Cardiac fibroblast (primary cell): ENCODE data around the gene TMED3.

ENCODE experiments used
- DNase-seq, 2 donors: peaks; one replicate each; pipeline versions ENCODE4 v3.0.0 to v3.0.0-alpha.2; 2010; ENCODE audit warnings: low read depth in 2 of 2
- H3K4me3 ChIP-seq, 2 donors: replicated peaks in 1 of 2; 1 replicate in 1 of 2; 2 replicates in 1 of 2; pipeline ENCODE4 v1.5.1; 2011; ENCODE audit warnings: low read depth in 2 of 2, low read length in 2 of 2, mild to moderate bottlenecking in 2 of 2, moderate library complexity in 1 of 2
- CTCF ChIP-seq: IDR thresholded peaks from one replicate; pipeline ENCODE4 v1.5.1; 2011; ENCODE audit warnings: low read depth, mild to moderate bottlenecking, low read length, inconsistent platforms

Gene TMED3

GRCh38 chr15:79352206-79352605 is 41.3 kb downstream of the TMED3 start:
- H3K4me3 ChIP-seq, result no peak overlapping the region
- no peak for TF ChIP-seq CTCF
- DNase-seq, result no peak

GRCh38 chr15:79357566-79357965 is 46.7 kb downstream of the TMED3 start:
- no peak for DNase-seq
- TF ChIP-seq CTCF, result no peak
- H3K4me3 ChIP-seq, result no peak overlapping the region

GRCh38 chr15:79358069-79358468 is 47.2 kb downstream of the TMED3 start:
- no peak for TF ChIP-seq CTCF
- no peak for DNase-seq
- H3K4me3 ChIP-seq, result no peak overlapping the region

DNA sequence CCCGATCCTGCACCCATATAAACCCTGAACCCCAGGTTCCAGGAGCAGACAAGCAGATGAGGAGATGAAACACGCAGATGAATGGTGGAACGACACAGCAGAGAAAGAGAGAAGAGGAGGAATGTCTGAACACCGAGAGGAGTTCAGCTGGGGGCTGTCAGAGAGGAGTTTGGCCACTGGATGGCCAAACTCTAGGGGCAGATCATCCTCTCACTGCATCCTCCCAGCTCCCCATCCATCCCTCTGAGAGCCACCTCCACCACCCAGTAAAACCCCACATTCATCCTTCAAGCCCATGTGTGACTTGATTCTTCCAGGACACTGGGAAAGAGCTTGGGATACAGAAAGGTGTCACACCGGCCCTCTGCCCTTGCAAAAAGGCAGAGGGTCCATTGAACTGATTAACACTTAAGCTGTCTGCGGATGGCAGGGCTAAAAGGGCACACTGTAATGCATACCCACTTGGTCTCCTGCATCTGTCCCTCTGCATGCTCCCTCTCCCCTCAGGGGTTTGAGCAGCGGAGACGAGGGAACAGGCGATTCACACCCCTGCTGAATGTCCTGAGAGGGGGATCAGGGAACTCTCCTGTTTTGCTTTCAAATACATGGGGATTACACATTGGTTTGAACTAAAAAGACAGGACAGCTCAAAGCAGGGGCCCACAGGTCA is 53.8 kb downstream of the TMED3 start:
- no peak for DNase-seq

GRCh38 chr15:79365765-79366164 is 54.9 kb downstream of the TMED3 start:
- no peak overlapping the region for H3K4me3 ChIP-seq
- DNase-seq, result no peak
- no peak for TF ChIP-seq CTCF

More for the DNA sequence above, 53.8 kb downstream of the TMED3 start:
- TF ChIP-seq CTCF, result peak; percentile 46
- no peak overlapping the region for H3K4me3 ChIP-seq

DNA sequence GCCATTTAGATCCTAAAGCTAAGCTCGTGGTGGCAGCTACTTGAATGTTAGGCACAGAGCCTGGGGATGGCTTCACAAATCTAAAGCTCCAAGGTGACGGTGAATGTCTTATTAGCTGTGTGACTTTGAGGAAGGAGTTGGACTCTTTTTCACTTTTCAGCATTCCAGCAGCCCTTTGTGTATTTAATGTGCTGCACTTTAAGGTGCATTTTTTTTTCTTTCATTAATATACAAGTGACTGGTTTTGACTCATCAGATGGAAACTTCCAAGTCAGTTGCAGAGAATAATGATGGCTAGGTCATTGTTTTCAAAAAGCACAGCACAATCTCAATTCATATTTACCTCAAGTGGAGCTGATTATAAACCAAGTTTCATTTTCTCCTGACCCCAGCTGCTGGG is 55.8 kb downstream of the TMED3 start:
- no peak for DNase-seq
- no peak for TF ChIP-seq CTCF
- H3K4me3 ChIP-seq, result no peak overlapping the region

GRCh38 chr15:79370716-79371115 is 59.8 kb downstream of the TMED3 start:
- no peak for TF ChIP-seq CTCF
- DNase-seq, result peak; percentile 37 to 46
- no peak overlapping the region for H3K4me3 ChIP-seq
